HG02759 (cell line): ENCODE measurements around the gene FOXP3.

Experiments
- ATAC-seq: cut with Tn5 transposase; IDR thresholded peaks from one replicate; pipeline ENCODE4 v1.9.1; 2021; ENCODE audit warnings: mild to moderate bottlenecking, moderate library complexity; ENCODE audit not compliant: unreplicated experiment

FOXP3 gene

DNA sequence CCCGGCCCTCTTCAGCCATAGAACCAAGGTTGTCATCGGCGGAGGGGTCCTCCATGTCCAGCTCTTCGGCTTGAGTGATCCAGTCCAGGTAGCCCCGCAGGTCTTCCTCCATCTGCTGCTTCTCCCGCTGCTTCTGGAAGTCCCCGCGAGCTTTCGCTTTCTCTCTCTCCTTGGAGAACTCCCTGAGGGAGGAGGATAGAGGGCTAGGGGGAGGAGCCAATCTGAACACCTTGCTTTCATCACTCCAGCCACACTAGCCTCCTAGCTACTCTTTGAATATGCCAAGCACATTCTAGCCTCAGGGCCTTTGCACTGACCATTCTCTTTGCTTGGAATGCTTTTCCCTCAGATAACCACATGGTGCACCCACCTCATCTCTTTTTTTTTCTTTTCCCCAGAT, 37.6 kb downstream of the FOXP3 start:
- ATAC-seq: no peak

DNA sequence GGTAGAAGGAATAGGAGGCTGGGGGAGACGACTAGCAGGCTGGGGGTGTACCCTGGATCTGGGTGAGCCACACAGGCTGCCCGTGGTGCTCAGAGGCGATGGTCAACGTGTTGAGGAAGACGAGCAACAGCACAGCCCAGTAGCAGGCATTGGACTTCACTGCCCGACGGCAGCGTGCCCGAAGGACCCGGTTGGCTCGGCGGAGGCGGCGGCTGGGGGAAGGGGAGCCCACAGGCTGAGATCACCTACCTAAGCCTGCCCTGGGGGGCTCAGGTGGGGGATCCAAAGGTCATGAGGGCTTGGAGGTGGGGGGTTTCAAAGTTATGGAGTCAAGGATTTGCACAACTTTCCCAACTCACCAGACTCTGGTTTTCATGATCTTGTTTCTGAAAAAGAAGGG, 38.7 kb downstream of the FOXP3 start:
- no peak for ATAC-seq

DNA sequence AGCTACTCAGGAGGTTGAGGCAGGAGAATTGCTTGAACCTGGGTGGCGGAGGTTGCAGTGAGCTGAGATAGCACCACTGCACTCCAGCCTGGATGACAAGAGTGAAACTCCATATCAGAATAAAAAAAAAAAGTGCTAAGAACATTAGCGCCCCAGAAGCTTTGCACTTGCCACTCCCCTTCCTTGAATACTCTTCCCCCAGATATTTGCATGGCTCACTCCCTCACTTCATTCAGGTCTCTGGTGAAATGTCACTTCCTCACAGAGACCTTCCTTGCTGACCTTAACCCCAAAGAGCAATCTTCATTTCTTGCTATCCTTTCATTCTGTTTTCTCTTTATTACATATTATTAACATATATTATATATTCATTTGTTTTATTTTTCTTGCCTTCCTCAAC, 42.6 kb downstream of the FOXP3 start:
- no peak for ATAC-seq

DNA sequence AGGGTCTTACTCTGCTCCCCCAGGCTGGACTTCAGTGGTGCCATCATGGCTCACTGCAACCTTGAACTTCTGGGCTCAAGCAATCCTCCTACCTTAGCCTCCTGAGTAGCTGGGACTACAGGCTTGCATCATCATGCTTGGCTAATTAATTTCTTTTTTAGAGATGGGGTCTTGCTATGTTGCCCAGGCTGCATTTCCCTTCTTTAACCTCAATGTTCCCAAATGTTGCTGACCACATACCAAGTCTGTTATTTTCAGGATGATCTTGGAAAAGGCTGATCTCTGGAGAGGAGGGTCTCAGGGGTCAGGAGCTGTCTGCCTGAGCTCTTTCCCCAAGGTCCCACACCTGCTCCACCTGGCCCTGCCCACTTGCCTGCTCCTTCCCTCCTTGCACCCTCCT, 44.4 kb downstream of the FOXP3 start:
- ATAC-seq: no peak

DNA sequence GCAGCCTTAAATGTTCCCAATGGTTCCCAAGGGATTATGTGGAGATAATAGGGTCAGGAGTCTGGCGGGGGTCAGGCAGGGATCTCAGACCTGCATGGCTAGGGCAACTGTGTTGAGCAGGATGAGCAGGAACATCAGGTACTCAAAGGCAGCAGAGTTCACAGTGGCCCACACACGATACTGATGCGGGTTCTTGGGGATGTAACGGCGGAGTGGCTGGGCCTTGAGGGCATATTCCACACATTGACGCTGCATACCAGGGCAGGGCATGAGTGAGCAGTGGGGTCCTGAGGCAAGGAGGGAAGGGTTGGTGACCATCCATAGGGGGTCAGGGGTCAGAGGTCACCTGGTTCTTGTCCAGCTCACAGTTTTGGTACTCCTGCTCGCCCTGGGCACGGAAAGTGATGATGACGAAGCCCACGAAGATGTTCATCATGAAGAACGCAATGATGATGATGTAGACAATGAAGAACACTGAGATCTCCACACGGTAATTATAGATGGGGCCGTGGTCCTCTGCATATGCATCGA, 49.4 kb downstream of the FOXP3 start:
- ATAC-seq: no peak

DNA sequence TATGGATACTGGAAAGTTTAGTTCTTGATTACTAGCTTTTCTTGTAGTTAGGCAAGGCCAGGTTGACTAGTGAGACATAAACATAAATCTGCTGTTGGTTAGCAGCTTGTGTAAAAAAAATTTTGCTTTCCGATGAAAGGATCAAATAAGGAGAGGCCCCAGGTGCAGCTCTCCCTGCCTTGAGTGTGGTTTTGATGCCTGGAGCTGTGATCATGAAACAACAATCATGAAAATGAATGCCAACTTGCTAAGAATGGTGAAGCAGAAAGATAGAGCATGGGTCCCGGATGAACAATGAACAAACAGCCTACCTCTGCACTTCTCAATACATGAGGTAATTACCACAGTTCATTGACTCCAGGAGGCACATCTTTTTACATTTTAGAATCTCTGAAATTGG, 50.1 kb downstream of the FOXP3 start:
- no peak for ATAC-seq

DNA sequence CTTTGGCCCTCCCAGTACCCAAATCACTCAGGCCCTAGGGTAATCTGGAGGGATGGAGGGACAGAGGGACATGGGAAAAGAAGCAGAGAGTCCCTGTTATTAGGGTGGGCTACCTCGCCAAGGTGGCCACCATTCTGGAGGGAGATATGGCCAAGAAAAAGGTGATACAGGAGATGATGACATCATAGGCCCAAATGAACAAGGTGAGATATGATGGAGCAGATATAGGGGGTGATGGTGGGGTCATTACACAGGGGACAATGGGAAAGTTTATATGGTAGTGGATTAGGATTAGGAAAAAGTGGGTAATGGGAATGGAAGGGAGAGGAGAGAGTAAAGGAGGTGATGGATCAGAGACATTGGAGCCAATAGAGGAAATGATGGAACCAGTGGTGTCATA, 51.6 kb downstream of the FOXP3 start:
- ATAC-seq: no peak

DNA sequence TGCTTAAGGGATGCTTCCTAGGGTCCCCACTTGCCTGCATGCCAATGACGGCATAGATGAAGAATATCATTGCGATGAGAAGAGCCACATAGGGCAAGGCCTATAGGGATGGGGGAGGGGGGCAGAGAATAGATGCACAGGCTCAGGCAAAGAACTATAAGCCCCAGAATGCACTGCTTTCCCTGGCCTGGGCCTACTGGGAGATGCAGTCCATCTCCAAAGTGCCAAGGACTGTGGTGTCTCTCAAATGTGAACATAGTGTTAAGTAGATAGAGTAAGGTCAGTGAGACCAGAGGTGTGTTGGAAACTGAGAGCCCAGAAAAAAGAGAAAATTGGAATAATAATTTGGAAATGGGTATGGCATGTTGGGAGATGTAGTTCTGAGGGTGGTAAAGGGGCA, 52.3 kb downstream of the FOXP3 start:
- no peak for ATAC-seq

DNA sequence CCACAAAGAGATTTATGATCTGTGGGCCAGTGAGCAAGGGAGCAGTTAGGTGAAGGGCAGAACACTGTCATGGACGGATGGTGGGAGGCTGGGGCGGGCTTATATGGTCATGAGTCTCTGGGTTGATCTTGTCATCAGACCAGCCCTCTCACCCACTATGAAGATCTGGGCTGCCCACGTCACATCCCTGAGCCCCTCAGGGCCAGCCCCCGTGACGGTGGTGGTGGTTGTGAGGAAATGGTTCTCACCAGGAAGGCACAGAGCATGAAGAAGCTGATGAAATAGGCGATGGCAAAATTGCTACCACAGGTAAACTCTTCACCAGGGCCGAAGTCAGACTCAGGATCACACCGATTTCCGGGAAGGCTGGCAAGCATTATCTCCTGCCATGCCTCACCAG, 53.4 kb downstream of the FOXP3 start:
- ATAC-seq: no peak

DNA sequence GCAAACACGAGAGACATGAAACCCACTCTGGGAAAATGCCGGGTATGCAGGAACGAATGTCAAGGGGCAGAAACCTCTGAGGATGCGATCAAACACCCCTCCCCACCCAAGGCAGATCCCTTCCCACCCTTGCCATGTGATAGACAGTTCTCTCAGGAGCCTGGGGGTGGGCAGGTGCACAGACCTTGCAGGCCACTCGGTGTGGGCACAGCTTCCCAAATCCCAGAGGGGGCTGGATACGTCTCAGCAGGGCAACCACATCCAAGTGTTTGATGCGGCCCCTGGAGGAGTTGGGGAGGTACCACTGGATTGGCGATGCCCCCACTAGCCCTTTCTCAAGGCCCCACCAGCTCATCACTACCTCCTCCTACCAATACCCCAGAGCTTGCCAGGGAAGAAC, 54.1 kb downstream of the FOXP3 start:
- ATAC-seq: no peak

DNA sequence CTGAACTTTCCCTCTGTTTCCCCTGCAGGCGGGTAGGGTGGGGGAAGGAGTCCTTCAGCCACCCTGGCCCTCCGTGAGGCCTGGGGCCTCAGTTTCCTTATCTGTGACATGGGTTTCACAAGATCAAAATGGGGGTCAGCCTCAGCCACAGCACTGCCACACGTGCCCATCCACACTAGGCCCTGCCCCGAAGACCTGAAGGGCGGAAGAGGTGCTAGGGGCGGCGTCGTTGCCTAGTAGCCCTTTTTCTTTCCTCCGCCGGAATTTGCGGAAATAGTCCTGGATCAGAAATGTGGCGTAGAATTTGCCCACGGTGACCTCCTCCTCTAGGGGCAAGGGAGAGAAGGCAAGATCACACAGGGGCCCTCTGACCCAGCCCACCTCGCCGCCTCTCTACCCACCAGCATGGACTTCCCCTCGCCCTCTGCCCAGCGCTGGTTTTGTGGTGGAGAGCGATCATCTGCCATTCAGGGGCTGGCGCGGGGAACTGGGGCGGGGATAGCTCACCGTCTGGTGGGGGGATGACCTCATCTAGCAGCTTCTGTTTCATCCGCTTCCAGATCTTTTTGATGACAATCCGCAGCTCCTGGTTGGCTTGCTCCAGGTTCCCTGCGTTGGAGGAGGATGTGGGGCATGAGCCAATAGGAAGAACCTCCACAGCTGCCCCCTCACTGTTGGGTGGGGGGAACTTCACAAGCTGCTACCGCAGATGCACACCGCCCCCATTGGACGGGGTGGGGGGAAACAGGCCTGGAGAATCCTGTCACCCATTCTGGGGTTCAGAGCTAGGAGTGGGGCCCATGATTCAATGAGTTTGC, 54.9 kb downstream of the FOXP3 start:
- ATAC-seq: no peak

DNA sequence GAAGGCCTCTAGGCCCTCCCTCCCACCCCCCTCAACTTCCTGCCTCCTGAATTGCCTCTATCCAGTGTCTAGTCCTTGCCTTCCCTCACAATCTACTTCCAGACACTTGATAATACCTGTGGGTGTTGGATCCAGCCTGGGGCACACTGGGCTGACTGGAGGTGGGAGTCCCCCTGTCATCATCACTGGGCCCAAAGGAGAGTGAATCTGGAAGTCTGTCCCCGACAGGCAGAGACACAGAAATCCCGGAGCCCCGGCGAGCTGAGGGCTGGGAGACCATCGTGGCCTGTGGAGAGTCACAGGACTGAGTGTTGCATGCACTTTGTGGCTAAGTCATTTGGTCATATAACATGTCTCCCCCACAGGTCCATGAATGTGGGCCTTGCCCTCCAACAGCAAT, 56.1 kb downstream of the FOXP3 start:
- ATAC-seq: no peak

DNA sequence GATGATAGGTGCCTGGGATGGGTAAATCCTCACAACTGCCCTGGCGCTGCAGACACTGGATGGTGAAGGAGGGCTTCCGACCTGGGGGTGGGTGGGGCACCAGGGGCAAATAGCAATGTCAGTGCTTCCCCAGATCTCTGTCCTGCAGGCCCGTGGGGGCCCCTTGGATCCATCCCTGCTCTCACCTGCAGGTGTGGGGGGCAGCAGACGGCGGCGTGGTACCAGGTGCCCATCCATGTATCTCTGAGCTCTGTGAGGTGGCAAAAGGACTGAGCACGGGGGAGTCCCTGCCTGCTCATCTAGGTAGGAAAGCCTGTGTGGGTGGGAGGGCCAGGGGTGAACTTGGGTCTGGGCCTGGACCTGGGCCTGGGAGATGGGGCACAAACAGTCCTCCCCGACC, 58.0 kb downstream of the FOXP3 start:
- no peak for ATAC-seq

DNA sequence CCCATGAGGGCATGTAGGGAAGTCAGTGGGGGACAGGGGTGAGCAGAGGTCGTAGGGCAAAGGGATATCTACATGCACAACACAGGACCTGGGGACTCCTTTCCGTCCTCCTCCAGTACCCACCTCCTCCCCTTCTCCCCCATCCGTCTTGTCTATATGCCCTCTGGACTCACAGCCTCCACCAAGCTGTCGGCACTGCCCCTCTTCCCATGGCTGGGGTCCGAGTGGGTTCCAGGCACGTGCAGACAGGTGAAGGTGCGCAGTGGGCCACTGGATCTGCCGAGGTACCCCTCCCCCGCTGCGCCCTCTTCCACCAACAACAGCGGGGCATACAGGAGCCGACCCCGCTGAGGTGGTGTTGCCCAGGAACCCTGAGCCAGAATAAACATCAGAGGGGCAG, 59.1 kb downstream of the FOXP3 start:
- no peak for ATAC-seq

DNA sequence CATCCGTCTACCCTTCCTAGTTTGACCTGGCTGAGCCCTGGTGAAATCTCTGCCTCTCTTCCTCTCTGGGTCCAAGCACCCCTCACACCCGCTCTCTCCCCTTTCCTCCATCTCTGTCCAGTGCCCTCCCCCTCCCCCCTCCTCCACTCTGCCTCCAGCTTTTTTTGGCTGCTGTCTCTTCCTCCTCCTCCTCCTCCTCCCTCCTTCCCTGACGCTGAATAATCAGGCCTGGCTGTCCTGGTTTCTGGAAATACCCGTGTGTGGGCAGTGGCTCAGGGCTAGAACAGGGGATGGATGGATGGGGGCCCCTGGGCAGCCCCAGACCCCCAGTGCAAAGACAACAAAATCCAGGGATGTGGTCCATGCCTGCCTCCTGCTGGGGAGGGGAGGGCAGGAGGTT, 59.8 kb downstream of the FOXP3 start:
- ATAC-seq: no peak

DNA sequence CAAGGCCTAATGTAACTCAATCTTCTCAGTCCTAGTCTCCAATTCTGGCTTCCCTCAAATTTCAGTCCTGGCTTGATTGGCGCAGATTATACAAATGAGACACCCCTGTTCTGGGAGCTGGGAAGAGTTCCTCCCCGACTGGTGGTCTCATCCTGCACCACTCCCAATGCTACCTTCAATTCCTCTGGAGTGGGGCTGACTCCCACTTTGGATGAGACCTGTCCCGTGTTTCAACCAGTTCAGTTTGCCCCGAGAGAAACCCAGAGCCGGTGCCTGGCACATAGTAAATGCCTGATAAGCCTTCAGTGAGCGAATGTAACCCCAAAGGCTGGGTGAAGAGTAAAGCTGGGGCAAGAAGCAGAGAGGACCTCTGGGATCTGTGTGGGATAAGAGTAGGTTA, 60.5 kb downstream of the FOXP3 start:
- no peak for ATAC-seq

DNA sequence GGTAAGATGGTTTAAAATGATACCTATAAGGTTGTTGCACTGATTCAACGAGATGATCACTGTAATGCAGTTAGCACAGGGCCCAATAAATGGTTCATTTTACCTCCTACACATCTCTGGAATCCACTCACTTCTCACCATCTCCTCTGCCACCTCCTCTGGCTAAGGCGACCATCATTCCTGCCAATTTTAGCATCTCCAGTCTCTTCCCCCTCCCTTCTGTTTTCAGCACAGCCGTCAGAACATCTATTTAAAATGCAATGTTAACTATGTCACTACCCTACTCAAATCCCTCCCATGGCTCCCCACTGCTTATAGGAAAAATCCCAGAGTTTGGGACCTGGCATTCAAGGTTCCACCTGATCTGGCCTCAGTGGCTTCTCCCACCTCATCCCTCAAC, 61.0 kb downstream of the FOXP3 start:
- no peak for ATAC-seq

DNA sequence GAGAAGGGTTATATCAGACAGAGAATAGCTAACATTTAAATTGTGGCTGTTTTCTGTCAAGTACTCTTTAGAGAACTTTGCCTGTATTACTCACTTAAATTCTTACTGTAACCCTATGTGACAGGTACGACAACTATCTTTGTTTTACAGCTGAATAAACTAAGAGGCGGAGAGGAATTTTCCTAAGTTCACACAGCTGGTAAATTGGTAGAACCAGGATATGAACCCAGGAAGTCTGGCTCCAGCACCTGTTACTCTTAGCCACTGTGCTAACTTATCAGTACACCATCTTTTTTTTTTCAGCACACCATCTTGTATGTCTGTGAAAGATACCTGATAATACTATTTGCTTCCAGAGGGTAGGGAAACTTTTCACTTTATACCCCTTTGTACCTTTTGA, 62.5 kb downstream of the FOXP3 start:
- no peak for ATAC-seq
